Natural killer cell (primary cell): ENCODE data around the gene PRR23E. TPM values are rescaled to one million over a fixed set of nuclear protein-coding genes. Genes with fewer than 3 reads are reported as not detected.

Experiments
- ATAC-seq, 3 donors: fragments of 150-1000 bp in 2 of 3; fragments of 200-7000 bp in 1 of 3; cut with Tn5 transposase; 1 replicate in 1 of 3; 2 replicates in 2 of 3; pipeline ENCODE4 v1.10.0; 2021; ENCODE audit warnings: mild to moderate bottlenecking in 2 of 3, moderate library complexity in 2 of 3
- DNase-seq, 2 donors: peaks; one replicate each; pipeline versions ENCODE4 v3.0.0 to v3.0.0-alpha.2; 2013 to 2021; ENCODE audit warnings: mixed read lengths in 1 of 2
- H3K27ac ChIP-seq: one replicate; pipeline ENCODE4 v1.5.1; 2013; ENCODE audit warnings: mild to moderate bottlenecking, low read length
- H3K27me3 ChIP-seq: one replicate; pipeline ENCODE4 v1.6.1; 2013; ENCODE audit warnings: low read length; ENCODE audit not compliant: control insufficient read depth, insufficient read depth
- H3K36me3 ChIP-seq: one replicate; pipeline ENCODE4 v1.6.1; 2013; ENCODE audit warnings: low read length; ENCODE audit not compliant: control insufficient read depth, insufficient read depth
- H3K4me1 ChIP-seq: one replicate; pipeline ENCODE4 v1.6.1; 2013; ENCODE audit warnings: low read length; ENCODE audit not compliant: control insufficient read depth, insufficient read depth
- H3K4me3 ChIP-seq: one replicate; pipeline ENCODE4 v1.5.1; 2013; ENCODE audit warnings: low read length
- H3K9me3 ChIP-seq: one replicate; pipeline ENCODE4 v1.6.1; 2013; ENCODE audit warnings: low read length; ENCODE audit not compliant: control insufficient read depth, insufficient read depth
- H3K27ac Mint-ChIP-seq, 2 donors: one replicate each; pipeline ENCODE4 v1.8.0; 2022; ENCODE audit warnings: mild to moderate bottlenecking in 2 of 2, mixed read lengths in 2 of 2, moderate library complexity in 1 of 2
- H3K27me3 Mint-ChIP-seq, 2 donors: one replicate each; pipeline ENCODE4 v1.8.0; 2022; ENCODE audit warnings: low read depth in 2 of 2, mixed read lengths in 2 of 2
- H3K36me3 Mint-ChIP-seq: one replicate; pipeline ENCODE4 v1.8.0; 2022; ENCODE audit warnings: mixed read lengths
- H3K4me1 Mint-ChIP-seq, 2 donors: one replicate each; pipeline ENCODE4 v1.8.0; 2022; ENCODE audit warnings: mixed read lengths in 2 of 2
- H3K4me3 Mint-ChIP-seq: one replicate; pipeline ENCODE4 v1.8.0; 2022; ENCODE audit warnings: mild to moderate bottlenecking, moderate library complexity, mixed read lengths
- H3K9me3 Mint-ChIP-seq, 2 donors: one replicate each; pipeline ENCODE4 v1.8.0; 2022; ENCODE audit warnings: mixed read lengths in 2 of 2
- CTCF ChIP-seq: fragments of 200-600 bp; IDR thresholded peaks from one replicate; pipeline ENCODE4 v1.8.0; 2022; ENCODE audit warnings: antibody characterized with exemption
- WGBS: methylation state at CpG from one replicate; pipeline ENCODE4 v1.1.7; 2013; ENCODE audit warnings: missing lambda C conversion rate; ENCODE audit not compliant: insufficient coverage; 5-methylcytosine and 5-hydroxymethylcytosine counted together
- intact Hi-C: fragments of 100-400 bp; cut with micrococcal nuclease; formaldehyde crosslinking; loops from one replicate; pipeline ENCODE4 v1.14.2; 2022
- total RNA-seq, 4 donors: library from RNA; stranded (reverse); fragments of 120-200 nt in 1 of 4; gene quantifications; one replicate each; pipeline versions ENCODE4 v1.2.3 to v1.2.4, GENCODE V29; 2013 to 2022

PRR23E gene
- total RNA-seq, 3 donors from 2014 or later (not counting 1 experiment from before 2014, with no cell fraction given) = not detected

DNA sequence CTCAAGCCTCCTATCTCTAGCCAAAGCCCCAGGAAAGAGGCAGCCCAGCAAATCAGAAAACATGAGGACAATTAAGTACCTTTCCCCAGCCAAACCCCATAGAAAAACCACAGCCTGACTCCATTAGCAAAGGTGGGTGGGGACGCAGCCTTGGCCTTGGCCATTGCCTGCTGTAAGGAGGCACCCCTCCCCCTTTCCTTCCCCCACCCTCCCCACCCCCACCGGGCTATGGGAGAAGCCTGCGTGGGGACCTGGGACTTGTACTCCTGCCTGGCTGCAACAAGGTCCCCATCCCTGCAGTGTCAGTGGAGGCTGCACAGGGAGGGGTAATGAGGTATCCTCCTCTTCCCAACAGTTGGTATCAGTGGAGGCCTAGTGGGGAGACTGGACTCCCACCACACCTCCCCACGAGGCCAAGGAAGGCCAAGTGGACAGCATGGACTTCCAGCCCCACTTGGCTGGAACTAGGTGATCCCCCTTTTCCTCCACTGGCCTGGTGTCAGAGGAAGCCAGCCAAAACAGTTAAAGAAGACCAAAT lies 20.5 kb downstream of the PRR23E start:
- no peaks in the 10 kb centered on the region for H3K36me3 ChIP-seq
- no peaks in the 10 kb centered on the region for H3K9me3 Mint-ChIP-seq
- no peaks in the 10 kb centered on the region for H3K4me1 ChIP-seq
- no peak overlapping the region for H3K4me3 Mint-ChIP-seq
- no peak overlapping the region for H3K27ac ChIP-seq
- no peak for TF ChIP-seq CTCF
- H3K36me3 Mint-ChIP-seq = no peaks in the 10 kb centered on the region
- DNase-seq (no peak), ATAC-seq (no peak)
- 95% methylated on average over 2 of the region's 4 CpGs for WGBS
- intact Hi-C loops = no loop called here
- H3K9me3 ChIP-seq = no peaks in the 10 kb centered on the region
- peaks cover 5 to 15% of the 10 kb centered on the region in 2 donors for H3K27me3 Mint-ChIP-seq
- H3K27me3 ChIP-seq = no peaks in the 10 kb centered on the region
- no peak overlapping the region for H3K27ac Mint-ChIP-seq
- H3K4me3 ChIP-seq = no peak overlapping the region
- H3K4me1 Mint-ChIP-seq = no peaks in the 10 kb centered on the region

GRCh38 chr3:127214975-127215374 lies 22.0 kb downstream of the PRR23E start:
- Mint-ChIP-seq H3K4me3 (no peak overlapping the region), H3K36me3 (no peaks in the 10 kb centered on the region), H3K27ac (no peak overlapping the region), H3K4me1 (no peaks in the 10 kb centered on the region), H3K9me3 (no peaks in the 10 kb centered on the region), H3K27me3 (peaks cover 5 to 15% of the 10 kb centered on the region in 2 donors)
- Histone ChIP-seq H3K9me3 (no peaks in the 10 kb centered on the region), H3K4me3 (no peak overlapping the region), H3K36me3 (no peaks in the 10 kb centered on the region), H3K27me3 (no peaks in the 10 kb centered on the region), H3K4me1 (no peaks in the 10 kb centered on the region), H3K27ac (no peak overlapping the region)
- DNase-seq = no peak
- intact Hi-C loops = no loop called here
- TF ChIP-seq CTCF = no peak
- ATAC-seq = no peak
- WGBS = 22% methylated on average over 3 of the region's 3 CpGs

- Mint-ChIP-seq H3K9me3 (no peaks in the 10 kb centered on the region), H3K4me3 (no peak overlapping the region), H3K27me3 (peaks cover 5 to 15% of the 10 kb centered on the region in 2 donors), H3K36me3 (no peaks in the 10 kb centered on the region), H3K4me1 (no peaks in the 10 kb centered on the region), H3K27ac (no peak overlapping the region)
- WGBS = 62% methylated on average over 4 of the region's 8 CpGs
- H3K36me3 ChIP-seq = no peaks in the 10 kb centered on the region
- H3K4me3 ChIP-seq = no peak overlapping the region
- TF ChIP-seq CTCF = no peak
- H3K4me1 ChIP-seq = no peaks in the 10 kb centered on the region
- intact Hi-C loops = no loop called here
- no peak for DNase-seq
- no peaks in the 10 kb centered on the region for H3K27me3 ChIP-seq
- no peak for ATAC-seq
- H3K27ac ChIP-seq = no peak overlapping the region
- H3K9me3 ChIP-seq = no peaks in the 10 kb centered on the region
Observed at GRCh38 chr3:127215714-127216414, 22.9 kb downstream of the PRR23E start.
